Stomach (tissue), 9 donors: ENCODE data around the gene NR5A2. TPM values are rescaled to one million over a fixed set of nuclear protein-coding genes. Genes with fewer than 3 reads are reported as not detected.

Experiments
- DNase-seq, 2 donors: peaks; one replicate each; pipeline versions ENCODE4 v3.0.0 to v3.0.0-alpha.2; 2013 to 2019
- H3K27ac ChIP-seq, 5 donors: fragments of 200-600 bp in 4 of 5; sonication (generic) in 4 of 5; one replicate each; pipeline ENCODE4 v1.5.1; 2013 to 2019; ENCODE audit warnings: mild to moderate bottlenecking in 1 of 5, moderate library complexity in 1 of 5
- H3K27me3 ChIP-seq, 3 donors: fragments of 200-600 bp; sonication (generic); one replicate each; pipeline ENCODE4 v1.5.1; 2017 to 2019; ENCODE audit warnings: mixed run types in 1 of 3
- H3K36me3 ChIP-seq, 4 donors: fragments of 200-600 bp; sonication (generic); 1 replicate in 3 of 4; 2 replicates in 1 of 4; pipeline ENCODE4 v1.5.1; 2016 to 2019
- H3K4me1 ChIP-seq, 4 donors: fragments of 200-600 bp; sonication (generic); one replicate each; pipeline ENCODE4 v1.5.1; 2016 to 2019
- H3K4me3 ChIP-seq, 4 donors: fragments of 200-600 bp; sonication (generic) in 3 of 4; one replicate each; pipeline ENCODE4 v1.5.1; 2016 to 2019; ENCODE audit warnings: mild to moderate bottlenecking in 1 of 4
- H3K9me3 ChIP-seq, 4 donors: fragments of 200-600 bp; sonication (generic); one replicate each; pipeline ENCODE4 v1.5.1; 2016 to 2019
- EP300 ChIP-seq: sonication (generic); formaldehyde crosslinking; IDR thresholded peaks from one replicate; pipeline ENCODE4 v1.6.1; 2017; ENCODE audit warnings: antibody characterized with exemption
- POLR2A ChIP-seq, 4 donors: fragments of 450-650 bp; IDR thresholded peaks; one replicate each; pipeline ENCODE4 v1.6.1; 2016; ENCODE audit warnings: antibody characterized with exemption in 4 of 4, control low read depth in 2 of 4, mild to moderate bottlenecking in 1 of 4, moderate library complexity in 1 of 4
- POLR2AphosphoS5 ChIP-seq, 3 donors: sonication (generic); formaldehyde crosslinking; IDR thresholded peaks; one replicate each; pipeline ENCODE4 v1.6.1; 2016; ENCODE audit warnings: antibody characterized with exemption in 3 of 3
- WGBS, 5 donors: extraction: QIAGEN DNeasy Blood & Tissue Kit in 3 of 5; methylation state at CpG; one replicate each; pipeline versions ENCODE4 v1.1.5 to v1.1.7; 2013 to 2018; 5-methylcytosine and 5-hydroxymethylcytosine counted together
- intact Hi-C: fragments of 100-400 bp; cut with DNase I; formaldehyde crosslinking; loops from one replicate; pipeline ENCODE4 v1.15.1; 2023; ENCODE audit warnings: low total_unique reads
- polyA plus RNA-seq, 3 donors: library from polyadenylated mRNA; stranded (reverse); fragments of 200-250 nt; gene quantifications; one replicate each; pipeline ENCODE4 v1.2.3, GENCODE V29; 2013
- total RNA-seq, 5 donors: library from RNA; depleted of rRNA; stranded (reverse); fragments of >200 nt; gene quantifications; one replicate each; pipeline versions ENCODE4 v1.1.0 to v1.2.3, GENCODE V29; 2014 to 2016
- TF ChIP-seq, protein P1 (sequence below), 7 experiments: fragments of 450-650 bp in 4 of 7; fragments of 200-600 bp in 3 of 7; sonication (generic) in 3 of 7; IDR thresholded peaks; one replicate each; pipeline ENCODE4 v1.5.1; 2016 to 2019; ENCODE audit warnings: antibody characterized with exemption in 7 of 7, control low read depth in 2 of 7, mild to moderate bottlenecking in 1 of 7
- donor health status: healthy with polysubstance abuse.
- donor health status: Bipolar disorder and iron deficiency.
- donor health status: healthy.

NR5A2 gene
- total and polyA plus RNA-seq, 8 donors = 0.33 to 227 (median 0.46) TPM; not detected in 1

DNA sequence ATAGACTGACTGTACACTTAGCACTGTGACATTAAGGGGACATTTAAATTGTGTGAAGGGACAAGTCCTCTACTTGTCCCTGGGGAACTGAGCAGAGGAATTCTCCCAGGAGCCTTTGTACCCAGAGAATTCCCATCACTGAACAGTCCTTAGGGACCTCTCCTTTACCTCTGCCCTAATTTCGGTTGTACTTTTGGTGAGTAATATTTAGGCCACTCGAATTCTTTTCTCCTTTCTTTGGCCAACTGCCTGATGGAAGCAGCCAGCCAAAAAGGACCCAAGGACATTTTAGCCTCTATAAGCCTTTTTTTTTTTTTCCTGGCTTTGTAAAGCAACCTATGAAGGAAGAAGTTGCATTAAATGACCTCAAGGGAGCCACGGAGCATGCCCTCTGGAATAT, 71.5 kb downstream of the NR5A2 start:
- TF ChIP-seq EP300 (no peak), POLR2A (IDR thresholded peaks at IDR 0.05) (no peak), POLR2AphosphoS5 (IDR thresholded peaks at IDR 0.05) (no peak)
- TF ChIP-seq, protein P1, sequence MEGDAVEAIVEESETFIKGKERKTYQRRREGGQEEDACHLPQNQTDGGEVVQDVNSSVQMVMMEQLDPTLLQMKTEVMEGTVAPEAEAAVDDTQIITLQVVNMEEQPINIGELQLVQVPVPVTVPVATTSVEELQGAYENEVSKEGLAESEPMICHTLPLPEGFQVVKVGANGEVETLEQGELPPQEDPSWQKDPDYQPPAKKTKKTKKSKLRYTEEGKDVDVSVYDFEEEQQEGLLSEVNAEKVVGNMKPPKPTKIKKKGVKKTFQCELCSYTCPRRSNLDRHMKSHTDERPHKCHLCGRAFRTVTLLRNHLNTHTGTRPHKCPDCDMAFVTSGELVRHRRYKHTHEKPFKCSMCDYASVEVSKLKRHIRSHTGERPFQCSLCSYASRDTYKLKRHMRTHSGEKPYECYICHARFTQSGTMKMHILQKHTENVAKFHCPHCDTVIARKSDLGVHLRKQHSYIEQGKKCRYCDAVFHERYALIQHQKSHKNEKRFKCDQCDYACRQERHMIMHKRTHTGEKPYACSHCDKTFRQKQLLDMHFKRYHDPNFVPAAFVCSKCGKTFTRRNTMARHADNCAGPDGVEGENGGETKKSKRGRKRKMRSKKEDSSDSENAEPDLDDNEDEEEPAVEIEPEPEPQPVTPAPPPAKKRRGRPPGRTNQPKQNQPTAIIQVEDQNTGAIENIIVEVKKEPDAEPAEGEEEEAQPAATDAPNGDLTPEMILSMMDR (IDR thresholded peaks at IDR 0.05) = no peak
- WGBS, 5 donors = 52 to 72% (median 56%) methylated on average over 3 of the region's 3 CpGs
- no peak overlapping the region for H3K4me3 ChIP-seq

DNA sequence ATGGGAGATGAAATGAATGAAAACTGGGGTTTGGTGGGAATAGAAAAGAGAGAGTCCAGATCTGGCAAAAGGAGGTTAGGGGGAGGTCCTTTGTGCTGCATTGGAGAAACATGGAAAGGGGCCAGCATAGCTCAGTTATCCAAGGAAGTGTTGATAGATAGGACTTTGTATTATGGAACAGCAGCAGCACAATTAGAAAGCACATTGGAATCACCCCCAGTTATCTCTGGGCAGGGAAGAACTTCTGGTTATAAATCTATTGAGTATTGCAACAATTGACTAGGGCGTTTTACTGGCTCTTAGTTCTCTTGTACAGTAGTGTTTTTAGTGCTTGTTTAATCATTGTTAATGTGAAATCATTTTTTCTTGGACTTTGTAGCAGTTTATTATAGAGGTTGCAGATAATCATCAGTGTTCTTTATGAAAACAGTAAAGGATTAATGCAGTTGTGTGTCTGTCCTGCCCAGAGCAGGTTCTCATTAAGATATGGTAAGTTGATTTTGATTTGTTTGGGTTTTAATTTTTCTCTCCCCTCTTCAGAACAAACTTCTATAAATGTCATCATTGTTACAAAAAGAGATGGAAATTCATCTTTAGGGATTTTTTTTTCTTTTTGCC, 76.6 kb downstream of the NR5A2 start:
- 17 to 70% (median 25%) methylated on average over 1 of the region's 1 CpG for WGBS, 5 donors
- no peak overlapping the region for H3K4me3 ChIP-seq
- DNase-seq = peak in 1 of 2 donors; percentile 19
- intact Hi-C loops = no loop called here
- TF ChIP-seq EP300 = no peak
- TF ChIP-seq, protein P1 (IDR thresholded peaks at IDR 0.05) = no peak
- TF ChIP-seq POLR2AphosphoS5 (IDR thresholded peaks at IDR 0.05) = no peak
- no peak for TF ChIP-seq POLR2A (IDR thresholded peaks at IDR 0.05)
- no peaks in the 10 kb centered on the region for H3K27me3 ChIP-seq
- H3K4me1 ChIP-seq = peaks cover 0 to 6% (median 2%) of the 10 kb centered on the region in 4 donors
- no peaks in the 10 kb centered on the region for H3K9me3 ChIP-seq
- no peaks in the 10 kb centered on the region for H3K36me3 ChIP-seq
- H3K27ac ChIP-seq = no peak overlapping the region

More for the DNA sequence above, 71.5 kb downstream of the NR5A2 start:
- H3K4me1 ChIP-seq = peaks cover 0 to 4% (median 0%) of the 10 kb centered on the region in 4 donors
- intact Hi-C loops = no loop called here
- H3K27me3 ChIP-seq = no peaks in the 10 kb centered on the region
- no peaks in the 10 kb centered on the region for H3K9me3 ChIP-seq
- DNase-seq = no peak
- H3K27ac ChIP-seq = peak overlapping the region in 1 of 5 donors; percentile 24
- H3K36me3 ChIP-seq = no peaks in the 10 kb centered on the region

DNA sequence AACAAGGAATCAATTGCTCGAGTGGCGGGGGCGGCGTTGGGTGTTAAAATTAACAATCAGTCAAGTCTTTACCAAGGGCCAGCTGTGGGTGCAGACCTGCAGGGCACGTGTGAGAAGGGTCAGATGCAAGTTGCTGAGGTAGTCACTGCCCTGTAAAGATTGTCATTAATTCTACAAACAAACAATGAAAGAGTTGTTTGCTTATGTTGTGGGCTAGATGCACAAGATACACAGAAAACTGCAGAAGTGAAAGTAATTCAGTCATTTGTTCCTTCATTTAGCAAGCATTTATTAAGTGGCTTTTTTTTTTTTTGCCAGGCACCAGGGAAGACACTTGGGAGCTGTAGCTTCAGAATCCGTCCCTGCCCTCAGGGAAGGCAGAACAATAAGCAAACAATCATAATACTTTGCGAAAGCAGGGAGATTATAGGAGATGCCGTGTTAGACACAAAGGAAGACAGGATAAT, 79.5 kb downstream of the NR5A2 start:
- Histone ChIP-seq H3K27me3 (no peaks in the 10 kb centered on the region), H3K9me3 (no peaks in the 10 kb centered on the region), H3K4me3 (no peak overlapping the region)

DNA sequence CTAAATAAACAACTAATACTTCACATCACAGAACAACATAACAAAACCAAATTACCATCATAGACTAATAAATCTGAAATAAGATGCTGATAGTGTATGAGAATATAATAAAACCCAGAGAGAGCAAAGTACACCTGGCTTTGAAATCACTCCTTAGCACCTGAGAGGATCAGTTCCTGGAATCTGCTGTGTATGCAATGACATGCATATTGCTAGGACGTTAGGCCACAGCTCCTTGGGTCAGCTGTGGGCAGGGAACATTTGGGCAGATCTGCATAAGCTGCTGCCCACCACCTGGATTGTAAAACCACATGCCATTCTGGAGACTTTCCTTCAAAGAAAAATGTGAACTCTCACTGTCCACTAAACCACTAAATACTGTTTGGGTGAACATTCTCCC, 81.1 kb downstream of the NR5A2 start:
- Histone ChIP-seq H3K4me1 (peaks cover 0 to 4% (median 2%) of the 10 kb centered on the region in 4 donors), H3K9me3 (no peaks in the 10 kb centered on the region), H3K27me3 (no peaks in the 10 kb centered on the region), H3K27ac (no peak overlapping the region), H3K36me3 (no peaks in the 10 kb centered on the region), H3K4me3 (no peak overlapping the region)
- DNase-seq = peak in 1 of 2 donors; percentile 39
- WGBS, 5 donors = 0 to 47% (median 0%) methylated on average over 1 of the region's 1 CpG
- TF ChIP-seq POLR2A (IDR thresholded peaks at IDR 0.05) = no peak
- no peak for TF ChIP-seq EP300
- TF ChIP-seq POLR2AphosphoS5 (IDR thresholded peaks at IDR 0.05) = no peak
- TF ChIP-seq, protein P1 (IDR thresholded peaks at IDR 0.05) = no peak
- intact Hi-C loops = no loop called here

More for the DNA sequence above, 79.5 kb downstream of the NR5A2 start:
- TF ChIP-seq POLR2A (IDR thresholded peaks at IDR 0.05) = no peak
- no peaks in the 10 kb centered on the region for H3K36me3 ChIP-seq
- WGBS, 5 donors = 32 to 60% (median 36%) methylated on average over 8 of the region's 8 CpGs
- peak in 1 of 2 donors; percentile 22 for DNase-seq
- intact Hi-C loops = no loop called here
- H3K27ac ChIP-seq = no peak overlapping the region
- H3K4me1 ChIP-seq = peaks cover 0 to 4% (median 2%) of the 10 kb centered on the region in 4 donors

DNA sequence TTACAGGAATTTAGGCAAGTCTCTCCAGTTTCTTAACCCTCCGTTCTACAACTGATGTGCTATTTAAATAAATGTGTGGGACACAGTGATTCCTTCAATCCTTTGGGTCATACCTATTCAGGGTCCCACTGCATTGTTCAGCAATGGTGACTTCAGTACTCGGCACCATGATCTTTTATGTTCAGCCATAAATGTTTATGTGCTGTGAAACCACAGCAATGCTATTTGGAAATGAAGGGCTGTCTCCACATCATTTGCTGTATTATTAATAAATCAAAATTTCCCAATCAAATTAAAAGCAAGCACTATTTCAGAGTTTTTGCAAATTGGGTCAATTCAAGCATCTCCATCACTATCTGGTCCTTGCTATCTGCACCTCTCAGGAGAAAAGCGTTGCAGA, 84.8 kb downstream of the NR5A2 start:
- Histone ChIP-seq H3K27me3 (no peaks in the 10 kb centered on the region), H3K9me3 (no peaks in the 10 kb centered on the region), H3K36me3 (no peaks in the 10 kb centered on the region), H3K27ac (no peak overlapping the region), H3K4me3 (no peak overlapping the region), H3K4me1 (no peaks in the 10 kb centered on the region)
- intact Hi-C loops = no loop called here
- no peak for DNase-seq
- 86 to 99% (median 93%) methylated on average over 3 of the region's 3 CpGs for WGBS, 5 donors
- TF ChIP-seq POLR2AphosphoS5 (IDR thresholded peaks at IDR 0.05) (no peak), POLR2A (IDR thresholded peaks at IDR 0.05) (no peak), EP300 (no peak)
- TF ChIP-seq, protein P1 (IDR thresholded peaks at IDR 0.05) = no peak
